Measurements from ENCODE around the gene CTDSPL. TPM values are rescaled to one million over a fixed set of nuclear protein-coding genes. Genes with fewer than 3 reads are reported as not detected.

The CTDSPL gene
- total RNA-seq, 1 experiment from 2014 or later = 34.4 TPM

- TF ChIP-seq, protein P1, sequence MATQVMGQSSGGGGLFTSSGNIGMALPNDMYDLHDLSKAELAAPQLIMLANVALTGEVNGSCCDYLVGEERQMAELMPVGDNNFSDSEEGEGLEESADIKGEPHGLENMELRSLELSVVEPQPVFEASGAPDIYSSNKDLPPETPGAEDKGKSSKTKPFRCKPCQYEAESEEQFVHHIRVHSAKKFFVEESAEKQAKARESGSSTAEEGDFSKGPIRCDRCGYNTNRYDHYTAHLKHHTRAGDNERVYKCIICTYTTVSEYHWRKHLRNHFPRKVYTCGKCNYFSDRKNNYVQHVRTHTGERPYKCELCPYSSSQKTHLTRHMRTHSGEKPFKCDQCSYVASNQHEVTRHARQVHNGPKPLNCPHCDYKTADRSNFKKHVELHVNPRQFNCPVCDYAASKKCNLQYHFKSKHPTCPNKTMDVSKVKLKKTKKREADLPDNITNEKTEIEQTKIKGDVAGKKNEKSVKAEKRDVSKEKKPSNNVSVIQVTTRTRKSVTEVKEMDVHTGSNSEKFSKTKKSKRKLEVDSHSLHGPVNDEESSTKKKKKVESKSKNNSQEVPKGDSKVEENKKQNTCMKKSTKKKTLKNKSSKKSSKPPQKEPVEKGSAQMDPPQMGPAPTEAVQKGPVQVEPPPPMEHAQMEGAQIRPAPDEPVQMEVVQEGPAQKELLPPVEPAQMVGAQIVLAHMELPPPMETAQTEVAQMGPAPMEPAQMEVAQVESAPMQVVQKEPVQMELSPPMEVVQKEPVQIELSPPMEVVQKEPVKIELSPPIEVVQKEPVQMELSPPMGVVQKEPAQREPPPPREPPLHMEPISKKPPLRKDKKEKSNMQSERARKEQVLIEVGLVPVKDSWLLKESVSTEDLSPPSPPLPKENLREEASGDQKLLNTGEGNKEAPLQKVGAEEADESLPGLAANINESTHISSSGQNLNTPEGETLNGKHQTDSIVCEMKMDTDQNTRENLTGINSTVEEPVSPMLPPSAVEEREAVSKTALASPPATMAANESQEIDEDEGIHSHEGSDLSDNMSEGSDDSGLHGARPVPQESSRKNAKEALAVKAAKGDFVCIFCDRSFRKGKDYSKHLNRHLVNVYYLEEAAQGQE (IDR thresholded peaks at IDR 0.05; ENCODE audit: low read depth) = no peak
Measured at GRCh38 chr3:37833302-37834186, 28.1 kb upstream of the CTDSPL start (continued).

GRCh38 chr3:37836589-37836988 lies 25.1 kb upstream of the CTDSPL start:
- DNase-seq (ENCODE audit: low read depth, low spot score) = no peak
- no peak overlapping the region for H3K4me2 ChIP-seq (ENCODE audit: low read length)
- no peak overlapping the region for H2AFZ ChIP-seq (ENCODE audit: low read depth, low read length, poor library complexity, severe bottlenecking)
- intact Hi-C loops (cut with micrococcal nuclease) = no loop called here
- ChIA-PET POLR2A (no interaction called here), RAD21 (ENCODE audit: low non-redundant PET in 1 of 2, low total read pairs in 2 of 2, uncharacterized antibody in 2 of 2, unreplicated experiment in 2 of 2) (no interaction called here), CTCF (no interaction called here)
- TF ChIP-seq ZFX (IDR thresholded peaks at IDR 0.05) = no peak
- TF ChIP-seq ZNF274 (IDR thresholded peaks at IDR 0.05; ENCODE audit: low read depth, low read length) = no peak
- TF ChIP-seq YY1 (IDR thresholded peaks at IDR 0.05; ENCODE audit: extremely low read depth, insufficient replicate concordance, low read depth, low read length) = no peak
- no peak for TF ChIP-seq CTCF (IDR thresholded peaks at IDR 0.05 in 2 of 3, conservative IDR thresholded peaks at IDR 0.05 in 1 of 3; ENCODE audit: borderline replicate concordance in 1 of 3, insufficient read depth in 1 of 3, low read depth in 2 of 3, low read length in 2 of 3)
- no TSS peak for BruUV-seq (replicated peaks)
- no peaks in the 10 kb centered on the region for H3K36me3 ChIP-seq (ENCODE audit: control insufficient read depth in 1 of 2, insufficient read depth in 2 of 2, low read length in 2 of 2)
- H3K4me3 ChIP-seq (replicated peaks in 1 of 2; ENCODE audit: low read depth in 1 of 2, low read length in 2 of 2) = no peak overlapping the region
- H3K9me2 ChIP-seq (ENCODE audit: insufficient read depth) = no peaks in the 10 kb centered on the region
- H3K9ac ChIP-seq (ENCODE audit: low read length) = no peak overlapping the region
- no peaks in the 10 kb centered on the region for H3K27me3 ChIP-seq (ENCODE audit: insufficient read depth, low read length)
- H3K27ac ChIP-seq (ENCODE audit: low read depth, low read length) = no peak overlapping the region
- no peak for ATAC-seq
- no peaks in the 10 kb centered on the region for H3K79me2 ChIP-seq (ENCODE audit: insufficient read depth, low read length)
- H3K9me3 ChIP-seq (ENCODE audit: control insufficient read depth in 1 of 2, insufficient read depth in 1 of 2, low read depth in 1 of 2, low read length in 2 of 2) = no peaks in the 10 kb centered on the region
- H4K20me1 ChIP-seq (ENCODE audit: insufficient read depth) = no peaks in the 10 kb centered on the region
- peaks cover 3 to 10% of the 10 kb centered on the region in 2 experiments; a peak in 2 of 4 replicates for H3K4me1 ChIP-seq (ENCODE audit: control insufficient read depth in 1 of 2, insufficient read depth in 2 of 2, low read length in 2 of 2)

Data from HCT116 (cell line).